SU-DHL-6 (cell line): ENCODE measurements around the gene MAL.

Experiments used
- H2AFZ ChIP-seq: fragments of 200-600 bp; sonication (generic); 2 replicates; pipeline ENCODE4 v1.6.1; 2014; ENCODE audit warnings: low read depth, mild to moderate bottlenecking, moderate library complexity, mixed read lengths, antibody characterized with exemption, low read length; ENCODE audit not compliant: severe bottlenecking
- H3F3A ChIP-seq: fragments of 200-600 bp; shearing (Covaris generic); 2 replicates; pipeline ENCODE4 v1.6.0; 2016; ENCODE audit warnings: antibody characterized with exemption, mild to moderate bottlenecking; ENCODE audit not compliant: insufficient read depth
- H3K27ac ChIP-seq: fragments of 200-600 bp; sonication (generic); 2 replicates; pipeline ENCODE4 v1.5.1; 2016; ENCODE audit warnings: low read depth, mild to moderate bottlenecking, low read length, moderate library complexity, mixed read lengths
- H3K27me3 ChIP-seq: fragments of 200-600 bp; sonication (generic), shearing (Covaris generic); 2 replicates; pipeline ENCODE4 v1.6.0; 2014; ENCODE audit warnings: mild to moderate bottlenecking, low read length
- H3K36me3 ChIP-seq: fragments of 200-600 bp; sonication (generic); 2 replicates; pipeline ENCODE4 v1.6.1; 2014; ENCODE audit warnings: mild to moderate bottlenecking, low read length, mixed read lengths
- H3K4me2 ChIP-seq: fragments of 300-600, 200-600 bp; shearing (Covaris generic), sonication (generic); 2 replicates; pipeline ENCODE4 v1.6.0; 2014; ENCODE audit warnings: low read length, low read depth, mild to moderate bottlenecking; ENCODE audit not compliant: poor library complexity, severe bottlenecking
- H3K4me3 ChIP-seq: fragments of 200-600 bp; sonication (generic); 2 replicates; pipeline ENCODE4 v1.5.1; 2014; ENCODE audit warnings: antibody characterized with exemption, low read length, mild to moderate bottlenecking, mixed read lengths; ENCODE audit not compliant: insufficient read depth, poor library complexity, severe bottlenecking
- H3K79me2 ChIP-seq: fragments of 200-600 bp; sonication (generic); 2 replicates; pipeline ENCODE4 v1.6.1; 2014; ENCODE audit warnings: mild to moderate bottlenecking, low read length, moderate library complexity; ENCODE audit not compliant: insufficient read depth
- H3K9ac ChIP-seq: fragments of 200-600 bp; sonication (generic); 2 replicates; pipeline ENCODE4 v1.7.0; 2014; ENCODE audit warnings: mild to moderate bottlenecking, low read length
- H3K9me2 ChIP-seq: fragments of 200-600 bp; sonication (generic); replicated peaks from 2 replicates; pipeline ENCODE4 v1.6.1; 2014; ENCODE audit warnings: low read length; ENCODE audit not compliant: insufficient read depth
- H3K9me3 ChIP-seq: fragments of 200-600 bp; sonication (generic); 2 replicates; pipeline ENCODE4 v1.6.1; 2014; ENCODE audit warnings: low read length, mixed read lengths; ENCODE audit not compliant: insufficient read depth
- H4K20me1 ChIP-seq: fragments of 200-600 bp; sonication (generic); 2 replicates; pipeline ENCODE4 v1.6.1; 2014; ENCODE audit warnings: low read depth, mild to moderate bottlenecking, antibody characterized with exemption, low read length, moderate library complexity, mixed read lengths
- EZH2phosphoT487 ChIP-seq: fragments of 200-600 bp; sonication (generic), shearing (Covaris generic); conservative IDR thresholded peaks from 2 replicates; pipeline ENCODE4 v1.6.1; 2018; ENCODE audit warnings: mild to moderate bottlenecking, antibody characterized with exemption, low read length, moderate library complexity, mixed read lengths
- TF ChIP-seq, protein P1 (sequence below): fragments of 200-600 bp; sonication (generic); IDR thresholded peaks from one replicate; pipeline ENCODE4 v1.5.1; 2017; ENCODE audit warnings: antibody characterized with exemption, mild to moderate bottlenecking, low read length, moderate library complexity; ENCODE audit not compliant: insufficient read depth, poor library complexity, severe bottlenecking

MAL gene

DNA sequence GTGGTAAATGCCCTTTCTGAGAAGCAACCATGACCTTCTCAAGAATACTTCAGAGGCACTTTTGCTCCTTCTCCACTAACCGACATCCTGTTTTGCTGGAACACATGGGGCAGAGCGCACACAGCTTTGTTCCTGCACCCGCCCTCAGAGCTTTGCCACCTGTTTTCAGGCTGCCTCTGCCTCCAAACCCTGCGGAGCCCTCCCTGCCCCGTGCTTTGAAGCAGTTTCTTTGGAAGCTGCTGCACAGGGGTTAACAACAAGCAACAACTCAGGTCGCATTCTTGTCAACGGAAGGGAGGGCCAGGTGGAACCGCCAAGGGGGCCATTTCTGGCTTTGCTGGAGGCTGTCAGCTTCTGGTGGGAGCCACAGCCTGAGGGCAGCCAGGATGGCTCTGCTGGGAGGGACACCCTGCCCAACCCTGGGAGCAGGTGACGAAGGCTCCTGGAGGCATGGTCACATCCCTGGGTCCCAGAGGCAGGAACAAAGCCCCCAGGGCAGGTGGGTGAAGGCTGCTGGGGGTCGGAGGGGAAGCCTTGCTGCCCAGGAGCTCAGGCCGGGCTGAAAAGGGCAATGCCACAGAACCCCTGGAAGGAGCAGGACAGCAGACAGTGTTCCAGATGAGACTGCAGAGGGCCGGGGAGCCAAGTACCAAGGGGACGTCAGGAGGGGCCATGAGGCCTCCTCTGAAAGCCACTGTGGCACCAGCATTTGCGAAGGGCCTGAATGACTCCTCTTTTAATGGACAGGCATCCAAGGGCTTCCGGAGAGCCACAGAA lies 49.3 kb downstream of the MAL start:
- H3K4me3 ChIP-seq, result no peak overlapping the region
- no peaks in the 10 kb centered on the region for H4K20me1 ChIP-seq
- H3K79me2 ChIP-seq, result no peaks in the 10 kb centered on the region
- no peaks in the 10 kb centered on the region for H3F3A ChIP-seq
- H3K9me3 ChIP-seq, result no peaks in the 10 kb centered on the region
- H3K27ac ChIP-seq, result no peak overlapping the region
- H3K9me2 ChIP-seq, result no peaks in the 10 kb centered on the region
- H3K36me3 ChIP-seq, result no peaks in the 10 kb centered on the region
- no peak overlapping the region for H3K4me2 ChIP-seq
- H2AFZ ChIP-seq, result no peak overlapping the region
- no peak for TF ChIP-seq EZH2phosphoT487
- TF ChIP-seq, protein P1, sequence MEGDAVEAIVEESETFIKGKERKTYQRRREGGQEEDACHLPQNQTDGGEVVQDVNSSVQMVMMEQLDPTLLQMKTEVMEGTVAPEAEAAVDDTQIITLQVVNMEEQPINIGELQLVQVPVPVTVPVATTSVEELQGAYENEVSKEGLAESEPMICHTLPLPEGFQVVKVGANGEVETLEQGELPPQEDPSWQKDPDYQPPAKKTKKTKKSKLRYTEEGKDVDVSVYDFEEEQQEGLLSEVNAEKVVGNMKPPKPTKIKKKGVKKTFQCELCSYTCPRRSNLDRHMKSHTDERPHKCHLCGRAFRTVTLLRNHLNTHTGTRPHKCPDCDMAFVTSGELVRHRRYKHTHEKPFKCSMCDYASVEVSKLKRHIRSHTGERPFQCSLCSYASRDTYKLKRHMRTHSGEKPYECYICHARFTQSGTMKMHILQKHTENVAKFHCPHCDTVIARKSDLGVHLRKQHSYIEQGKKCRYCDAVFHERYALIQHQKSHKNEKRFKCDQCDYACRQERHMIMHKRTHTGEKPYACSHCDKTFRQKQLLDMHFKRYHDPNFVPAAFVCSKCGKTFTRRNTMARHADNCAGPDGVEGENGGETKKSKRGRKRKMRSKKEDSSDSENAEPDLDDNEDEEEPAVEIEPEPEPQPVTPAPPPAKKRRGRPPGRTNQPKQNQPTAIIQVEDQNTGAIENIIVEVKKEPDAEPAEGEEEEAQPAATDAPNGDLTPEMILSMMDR, result no peak
- H3K9ac ChIP-seq, result no peak overlapping the region
- no peaks in the 10 kb centered on the region for H3K27me3 ChIP-seq

GRCh38 chr2:95075440-95076132 lies 50.1 kb downstream of the MAL start:
- Histone ChIP-seq H3K4me3 (no peak overlapping the region), H2AFZ (no peak overlapping the region), H3F3A (no peaks in the 10 kb centered on the region), H3K9me2 (no peaks in the 10 kb centered on the region), H3K4me2 (no peak overlapping the region), H4K20me1 (no peaks in the 10 kb centered on the region), H3K27ac (no peak overlapping the region), H3K36me3 (no peaks in the 10 kb centered on the region), H3K9me3 (no peaks in the 10 kb centered on the region), H3K79me2 (no peaks in the 10 kb centered on the region), H3K9ac (no peak overlapping the region), H3K27me3 (no peaks in the 10 kb centered on the region)
- TF ChIP-seq, protein P1, result no peak
- no peak for TF ChIP-seq EZH2phosphoT487

- H3K4me3 ChIP-seq, result peak overlapping the region; percentile 11
- H3K36me3 ChIP-seq, result no peaks in the 10 kb centered on the region
- peak overlapping the region; percentile 80 for H2AFZ ChIP-seq
- H3F3A ChIP-seq, result no peaks in the 10 kb centered on the region
- no peaks in the 10 kb centered on the region for H3K9me2 ChIP-seq
- no peaks in the 10 kb centered on the region for H4K20me1 ChIP-seq
- peak overlapping the region; percentile 29; the same call in 1 of the 2 replicates for H3K9ac ChIP-seq
- H3K4me2 ChIP-seq, result peak overlapping the region; percentile 57
- TF ChIP-seq, protein P1, result peak; percentile 60
- TF ChIP-seq EZH2phosphoT487, result no peak
- no peaks in the 10 kb centered on the region for H3K9me3 ChIP-seq
- H3K27me3 ChIP-seq, result no peaks in the 10 kb centered on the region
- H3K79me2 ChIP-seq, result no peaks in the 10 kb centered on the region
- H3K27ac ChIP-seq, result no peak overlapping the region
Observed at GRCh38 chr2:95076705-95077529, 51.4 kb downstream of the MAL start.
